ENCODE measurements around the gene EIF2AK3.

DNA sequence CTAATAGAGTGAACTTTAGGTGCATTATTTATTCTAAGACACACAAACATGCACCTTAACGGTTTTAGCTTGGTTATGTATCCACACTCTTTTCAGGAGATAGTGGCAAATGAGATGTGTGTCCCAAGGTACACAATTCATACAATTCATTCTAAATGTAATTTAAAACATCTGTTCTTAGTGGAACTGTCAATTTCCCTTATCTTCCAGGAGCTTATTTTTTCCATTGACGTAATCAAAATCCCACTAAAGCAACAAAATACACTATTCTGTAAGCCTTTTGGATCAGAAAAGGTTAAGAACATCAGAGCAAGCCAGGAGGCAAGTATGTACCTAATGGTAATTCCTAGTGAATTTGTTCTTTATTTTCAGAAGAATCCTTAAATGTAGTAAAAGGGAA lies 19.8 kb downstream of the EIF2AK3 start:
- TF ChIP-seq, protein P1, sequence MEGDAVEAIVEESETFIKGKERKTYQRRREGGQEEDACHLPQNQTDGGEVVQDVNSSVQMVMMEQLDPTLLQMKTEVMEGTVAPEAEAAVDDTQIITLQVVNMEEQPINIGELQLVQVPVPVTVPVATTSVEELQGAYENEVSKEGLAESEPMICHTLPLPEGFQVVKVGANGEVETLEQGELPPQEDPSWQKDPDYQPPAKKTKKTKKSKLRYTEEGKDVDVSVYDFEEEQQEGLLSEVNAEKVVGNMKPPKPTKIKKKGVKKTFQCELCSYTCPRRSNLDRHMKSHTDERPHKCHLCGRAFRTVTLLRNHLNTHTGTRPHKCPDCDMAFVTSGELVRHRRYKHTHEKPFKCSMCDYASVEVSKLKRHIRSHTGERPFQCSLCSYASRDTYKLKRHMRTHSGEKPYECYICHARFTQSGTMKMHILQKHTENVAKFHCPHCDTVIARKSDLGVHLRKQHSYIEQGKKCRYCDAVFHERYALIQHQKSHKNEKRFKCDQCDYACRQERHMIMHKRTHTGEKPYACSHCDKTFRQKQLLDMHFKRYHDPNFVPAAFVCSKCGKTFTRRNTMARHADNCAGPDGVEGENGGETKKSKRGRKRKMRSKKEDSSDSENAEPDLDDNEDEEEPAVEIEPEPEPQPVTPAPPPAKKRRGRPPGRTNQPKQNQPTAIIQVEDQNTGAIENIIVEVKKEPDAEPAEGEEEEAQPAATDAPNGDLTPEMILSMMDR (conservative IDR thresholded peaks at IDR 0.05 in 1 of 2, IDR thresholded peaks at IDR 0.05 in 1 of 2; ENCODE audit: low read depth in 1 of 2, low read length in 2 of 2): no peak
- TF ChIP-seq EZH2 (IDR thresholded peaks at IDR 0.05; ENCODE audit: low read length, missing control alignments): no peak

Measured in fibroblast of lung (primary cell).